HG02588 (cell line): ENCODE results near the gene PLCB1.

Source experiments
- ATAC-seq: cut with Tn5 transposase; IDR thresholded peaks from one replicate; pipeline ENCODE4 v1.9.1; 2021; ENCODE audit warnings: mild to moderate bottlenecking, moderate library complexity; ENCODE audit not compliant: unreplicated experiment

Gene PLCB1

GRCh38 chr20:8292793-8293192 is 160.7 kb downstream of the PLCB1 start:
- ATAC-seq, result no peak

- no peak for ATAC-seq
Measured at GRCh38 chr20:8293750-8294149, 161.7 kb downstream of the PLCB1 start.

- ATAC-seq, result no peak
Measured at GRCh38 chr20:8296536-8296935, 164.5 kb downstream of the PLCB1 start.

- no peak for ATAC-seq
Measured at GRCh38 chr20:8298426-8299043, 166.5 kb downstream of the PLCB1 start.

- no peak for ATAC-seq
Measured at GRCh38 chr20:8299921-8300320, 167.9 kb downstream of the PLCB1 start.

- ATAC-seq, result no peak
Measured at GRCh38 chr20:8301655-8302054, 169.6 kb downstream of the PLCB1 start.

- no peak for ATAC-seq
Measured at GRCh38 chr20:8303651-8304050, 171.6 kb downstream of the PLCB1 start.

GRCh38 chr20:8304124-8304816 is 172.2 kb downstream of the PLCB1 start:
- ATAC-seq, result no peak

GRCh38 chr20:8305449-8305978 is 173.4 kb downstream of the PLCB1 start:
- peak; percentile 90 for ATAC-seq

- no peak for ATAC-seq
Measured at GRCh38 chr20:8306937-8307336, 174.9 kb downstream of the PLCB1 start.

- no peak for ATAC-seq
Measured at GRCh38 chr20:8309634-8310033, 177.6 kb downstream of the PLCB1 start.

- no peak for ATAC-seq
Measured at GRCh38 chr20:8310618-8311017, 178.6 kb downstream of the PLCB1 start.

GRCh38 chr20:8313073-8313472 is 181.0 kb downstream of the PLCB1 start:
- ATAC-seq, result no peak

- no peak for ATAC-seq
Measured at GRCh38 chr20:8315639-8316573, 183.8 kb downstream of the PLCB1 start.

- no peak for ATAC-seq
Measured at GRCh38 chr20:8317448-8317847, 185.4 kb downstream of the PLCB1 start.

GRCh38 chr20:8318965-8319625 is 187.0 kb downstream of the PLCB1 start:
- ATAC-seq, result no peak

- no peak for ATAC-seq
Measured at GRCh38 chr20:8320306-8320705, 188.2 kb downstream of the PLCB1 start.

- no peak for ATAC-seq
Measured at GRCh38 chr20:8321001-8321400, 188.9 kb downstream of the PLCB1 start.

- ATAC-seq, result no peak
Measured at GRCh38 chr20:8322662-8323217, 190.7 kb downstream of the PLCB1 start.

- no peak for ATAC-seq
Measured at GRCh38 chr20:8326191-8326590, 194.1 kb downstream of the PLCB1 start.

GRCh38 chr20:8326899-8327298 is 194.8 kb downstream of the PLCB1 start:
- no peak for ATAC-seq
